IMR-90 (cell line): ENCODE results near the gene FBXO15. TPM values are rescaled to one million over a fixed set of nuclear protein-coding genes. Genes with fewer than 3 reads are reported as not detected.

ENCODE experiments used
- ATAC-seq: fragments of 200-7000 bp; cut with Tn5 transposase; 2 replicates; pipeline ENCODE4 v1.9.1; 2020; ENCODE audit warnings: low read depth, mild to moderate bottlenecking, moderate library complexity
- BruUV-seq: library from RNA; stranded (reverse); fragments of 400-500 nt; replicated peaks from 2 replicates; lab custom pipeline; 2021; lab: Mats Ljungman, UMichigan
- CTCF ChIA-PET: fragments of 300-600 bp; formaldehyde crosslinking; extraction: SDS; loops from one replicate; lab custom pipeline; 2021; ENCODE audit warnings: antibody characterized with exemption; lab: Yijun Ruan, JAX
- POLR2A ChIA-PET: fragments of 300-600 bp; sonication (Branson Sonifier 250); formaldehyde crosslinking; loops from one replicate; lab custom pipeline; 2022; ENCODE audit warnings: antibody characterized with exemption; ENCODE audit not compliant: unreplicated experiment; lab: Charles Lee
- DNase-seq: peaks from one replicate; pipeline ENCODE4 v3.0.0; 2013
- H2AFZ ChIP-seq: replicated peaks from 2 replicates; pipeline ENCODE3; 2013; ENCODE audit warnings: low read length, mild to moderate bottlenecking; ENCODE audit not compliant: poor library complexity
- H2AK5ac ChIP-seq: 2 replicates; pipeline ENCODE4 v1.6.1; 2013; ENCODE audit warnings: low read depth, low read length, inconsistent platforms
- H2AK9ac ChIP-seq: replicated peaks from 2 replicates; pipeline ENCODE3; 2013; ENCODE audit warnings: mild to moderate bottlenecking, low read depth, low read length, moderate library complexity; ENCODE audit not compliant: poor library complexity
- H2BK120ac ChIP-seq: 2 replicates; pipeline ENCODE4 v1.6.1; 2013; ENCODE audit warnings: low read depth, low read length, inconsistent platforms
- H2BK15ac ChIP-seq: 3 replicates; pipeline ENCODE4 v1.6.1; 2013; ENCODE audit warnings: low read depth, low read length, inconsistent platforms
- H2BK20ac ChIP-seq: 2 replicates; pipeline ENCODE4 v1.6.1; 2013; ENCODE audit warnings: low read depth, mild to moderate bottlenecking, inconsistent platforms, low read length, moderate library complexity
- H2BK5ac ChIP-seq: 2 replicates; pipeline ENCODE4 v1.6.1; 2013; ENCODE audit warnings: mild to moderate bottlenecking, low read depth, low read length, inconsistent platforms; ENCODE audit not compliant: poor library complexity, severe bottlenecking
- H3K14ac ChIP-seq: replicated peaks from 2 replicates; pipeline ENCODE4 v1.6.1; 2013; ENCODE audit warnings: low read depth, low read length, inconsistent platforms
- H3K18ac ChIP-seq: 2 replicates; pipeline ENCODE4 v1.6.1; 2013; ENCODE audit warnings: low read depth, low read length, control low read depth
- H3K23ac ChIP-seq: 2 replicates; pipeline ENCODE4 v1.6.1; 2013; ENCODE audit warnings: low read depth, low read length, inconsistent platforms
- H3K27ac ChIP-seq: 2 replicates; pipeline ENCODE4 v1.5.1; 2013; ENCODE audit warnings: mild to moderate bottlenecking, control low read depth, low read length; ENCODE audit not compliant: insufficient read depth
- H3K27me3 ChIP-seq: 2 replicates; pipeline ENCODE4 v1.6.1; 2013; ENCODE audit warnings: low read length; ENCODE audit not compliant: control insufficient read depth, insufficient read depth
- H3K36me3 ChIP-seq: 2 replicates; pipeline ENCODE4 v1.6.1; 2013; ENCODE audit warnings: low read length, mixed read lengths; ENCODE audit not compliant: control insufficient read depth, insufficient read depth
- H3K4ac ChIP-seq: 2 replicates; pipeline ENCODE4 v1.6.1; 2013; ENCODE audit warnings: low read depth, low read length, inconsistent platforms
- H3K4me1 ChIP-seq: 2 replicates; pipeline ENCODE4 v1.6.1; 2013; ENCODE audit warnings: low read length, mixed read lengths; ENCODE audit not compliant: control insufficient read depth, insufficient read depth
- H3K4me2 ChIP-seq: 2 replicates; pipeline ENCODE4 v1.6.1; 2013; ENCODE audit warnings: low read depth, mild to moderate bottlenecking, control low read depth, low read length, moderate library complexity
- H3K4me3 ChIP-seq: 2 replicates; pipeline ENCODE4 v1.5.1; 2013; ENCODE audit warnings: low read depth, mild to moderate bottlenecking, control low read depth, low read length, moderate library complexity; ENCODE audit not compliant: insufficient read depth
- H3K56ac ChIP-seq: 2 replicates; pipeline ENCODE4 v1.6.1; 2013; ENCODE audit warnings: low read length, inconsistent platforms; ENCODE audit not compliant: insufficient read depth; ENCODE audit errors: extremely low read depth
- H3K79me1 ChIP-seq, 2 experiments: 2 replicates each; pipeline ENCODE4 v1.6.1; 2013; ENCODE audit warnings: low read length in 2 of 2, inconsistent platforms in 1 of 2, low read depth in 1 of 2
- H3K9ac ChIP-seq: 2 replicates; pipeline ENCODE4 v1.6.1; 2013; ENCODE audit warnings: low read depth, low read length, control low read depth
- H3K9me1 ChIP-seq: 2 replicates; pipeline ENCODE4 v1.6.1; 2013; ENCODE audit warnings: low read length, inconsistent platforms; ENCODE audit not compliant: insufficient read depth
- H3K9me3 ChIP-seq: 2 replicates; pipeline ENCODE4 v1.6.1; 2013; ENCODE audit warnings: low read length; ENCODE audit not compliant: control insufficient read depth, insufficient read depth
- H4K20me1 ChIP-seq: 2 replicates; pipeline ENCODE4 v1.6.1; 2013; ENCODE audit warnings: low read length, inconsistent platforms; ENCODE audit not compliant: insufficient read depth
- H4K5ac ChIP-seq: 2 replicates; pipeline ENCODE4 v1.6.1; 2013; ENCODE audit warnings: mild to moderate bottlenecking, low read depth, low read length, control low read depth
- H4K8ac ChIP-seq, 2 experiments: 2 replicates each; pipeline ENCODE4 v1.6.1; 2013; ENCODE audit warnings: low read depth in 2 of 2, low read length in 2 of 2, control low read depth in 1 of 2, inconsistent platforms in 1 of 2
- H4K91ac ChIP-seq: 2 replicates; pipeline ENCODE4 v1.6.1; 2013; ENCODE audit warnings: low read depth, low read length, inconsistent platforms; ENCODE audit not compliant: insufficient read depth
- CHD1 ChIP-seq: IDR thresholded peaks from 2 replicates; pipeline ENCODE4 v1.6.1; 2012; ENCODE audit warnings: low read depth, low read length, improper control_type of control experiment
- FOS ChIP-seq: fragments of 150-350 bp; IDR thresholded peaks from 2 replicates; pipeline ENCODE4 v1.6.1; 2016; ENCODE audit warnings: low read depth, low read length
- MXI1 ChIP-seq: IDR thresholded peaks from 2 replicates; pipeline ENCODE4 v1.6.1; 2012; ENCODE audit warnings: low read depth, mild to moderate bottlenecking, low read length, moderate library complexity, borderline replicate concordance
- RCOR1 ChIP-seq: IDR thresholded peaks from 2 replicates; pipeline ENCODE4 v1.6.1; 2012; ENCODE audit warnings: mild to moderate bottlenecking, low read length, improper control_type of control experiment; ENCODE audit not compliant: insufficient replicate concordance
- WGBS, 2 experiments: methylation state at CpG; one replicate each; pipeline versions ENCODE4 v1.1.5 to v1.1.7; 2013; ENCODE audit warnings: missing lambda C conversion rate in 2 of 2; ENCODE audit not compliant: insufficient read length in 1 of 2; ENCODE audit errors: extremely low coverage in 2 of 2; 5-methylcytosine and 5-hydroxymethylcytosine counted together
- dilution Hi-C: fragments of 300-500 bp; cut with HindIII; formaldehyde crosslinking; loops from one replicate; pipeline ENCODE4 v1.14.3; 2018; ENCODE audit warnings: low sequenced_read_pairs; ENCODE audit not compliant: unreplicated experiment
- in situ Hi-C: fragments of 300-500 bp; cut with MboI; formaldehyde crosslinking; loops from 3 replicates; pipeline ENCODE4 v1.14.3; 2019; ENCODE audit warnings: low sequenced_read_pairs, inconsistent platforms, mixed read lengths
- intact Hi-C: fragments of 100-400 bp; cut with micrococcal nuclease; formaldehyde crosslinking; loops from 2 replicates; pipeline ENCODE4 v1.10.0; 2022
- polyA plus RNA-seq, 3 experiments: library from polyadenylated mRNA; depleted of rRNA; stranded (reverse); fragments of >200 nt; gene quantifications; 2 replicates each; pipeline ENCODE4 v1.2.3, GENCODE V29; 2012; ENCODE audit warnings: low replicate concordance in 1 of 3
- total RNA-seq: library from RNA; depleted of rRNA; stranded (reverse); fragments of >200 nt; gene quantifications from 2 replicates; pipeline ENCODE4 v1.2.3, GENCODE V29; 2012
- TF ChIP-seq, protein P1 (sequence below): fragments of 150-350 bp; IDR thresholded peaks from 2 replicates; pipeline ENCODE4 v1.6.1; 2017; ENCODE audit warnings: mild to moderate bottlenecking, antibody characterized with exemption, low read length, low read depth

Gene FBXO15
- total and polyA plus RNA-seq, 2 of the 4 experiments (the other 2 are of a cell fraction) = 0.90 to 2.0 TPM

DNA sequence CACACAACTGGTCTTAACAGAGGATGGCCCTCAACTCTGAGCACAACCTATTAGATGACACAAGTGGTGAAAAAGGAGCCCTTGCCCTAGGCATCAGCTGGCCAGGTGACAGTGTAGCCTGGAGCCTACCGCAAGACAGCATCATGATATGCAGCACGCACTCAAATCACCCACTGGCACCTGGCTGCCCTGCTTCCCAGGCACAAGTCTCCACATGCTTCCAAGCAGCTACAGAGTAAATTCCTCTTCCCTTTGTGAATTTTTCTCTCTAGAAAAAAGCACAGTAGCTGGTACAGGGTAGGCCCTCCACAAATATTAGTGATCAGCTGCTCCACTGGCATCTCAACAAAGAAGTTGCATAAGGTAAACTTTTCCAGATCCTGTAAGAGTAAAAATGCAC lies 6.0 kb downstream of the FBXO15 start:
- Histone ChIP-seq H3K56ac (no peak overlapping the region), H2AK5ac (peak overlapping the region; percentile 89; the same call in 1 of the 2 replicates), H2AFZ (peak overlapping the region; percentile 64), H3K23ac (peak overlapping the region; percentile 47; the same call in 1 of the 2 replicates), H3K36me3 (no peaks in the 10 kb centered on the region), H3K9ac (no peak overlapping the region), H3K4ac (peak overlapping the region; percentile 82), H3K27ac (peak overlapping the region; percentile 42; the same call in 1 of the 2 replicates), H3K79me1 (peaks cover 0 to 2% of the 10 kb centered on the region in 2 experiments; a peak in 1 of 4 replicates), H3K27me3 (no peaks in the 10 kb centered on the region), H4K8ac (peak overlapping the region in 1 of 2 experiments; percentile 69; a peak in 2 of 4 replicates), H4K5ac (peak overlapping the region; percentile 93), H2BK5ac (peak overlapping the region; percentile 62), H2AK9ac (no peak overlapping the region), H3K4me1 (peaks cover 22% of the 10 kb centered on the region), H2BK20ac (peak overlapping the region; percentile 76), H2BK120ac (peak overlapping the region; percentile 80), H3K14ac (peak overlapping the region; percentile 71), H2BK15ac (peak overlapping the region; percentile 78; the same call in 2 of the 3 replicates), H3K9me1 (peaks cover 4% of the 10 kb centered on the region; the same call in 1 of the 2 replicates), H3K4me2 (no peak overlapping the region), H3K18ac (peak overlapping the region; percentile 77), H4K20me1 (no peaks in the 10 kb centered on the region), H4K91ac (peak overlapping the region; percentile 51; the same call in 1 of the 2 replicates), H3K9me3 (no peaks in the 10 kb centered on the region), H3K4me3 (no peak overlapping the region)
- no peak for TF ChIP-seq RCOR1
- TF ChIP-seq, protein P1, sequence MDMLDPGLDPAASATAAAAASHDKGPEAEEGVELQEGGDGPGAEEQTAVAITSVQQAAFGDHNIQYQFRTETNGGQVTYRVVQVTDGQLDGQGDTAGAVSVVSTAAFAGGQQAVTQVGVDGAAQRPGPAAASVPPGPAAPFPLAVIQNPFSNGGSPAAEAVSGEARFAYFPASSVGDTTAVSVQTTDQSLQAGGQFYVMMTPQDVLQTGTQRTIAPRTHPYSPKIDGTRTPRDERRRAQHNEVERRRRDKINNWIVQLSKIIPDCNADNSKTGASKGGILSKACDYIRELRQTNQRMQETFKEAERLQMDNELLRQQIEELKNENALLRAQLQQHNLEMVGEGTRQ = no peak
- TF ChIP-seq MXI1 = no peak
- no peak for TF ChIP-seq FOS
- no peak for TF ChIP-seq CHD1
- ATAC-seq (no peak), DNase-seq (no peak)
- in situ Hi-C loops (no loop called here), dilution Hi-C loops (no loop called here), intact Hi-C loops (loop anchor here (10.0 kb wide), 1 partner anchor 457 kb away; no protein-coding TSS in a partner anchor)
- CTCF ChIA-PET = no interaction called here
- BruUV-seq = no TSS peak
- WGBS, 2 experiments = 94% methylated on average over 2 of the region's 2 CpGs; no CpG with 5 or more reads in 1 of the 2 experiments
- POLR2A ChIA-PET = interaction anchor here (1.1 kb wide), 1 partner anchor 991 kb away, joined by 4 read pairs; no protein-coding TSS in a partner anchor
